ENCODE measurements around the gene ABCC12.

GRCh38 chr16:48164907-48165715 is 9.3 kb upstream of the ABCC12 start:
- TF ChIP-seq EZH2 (IDR thresholded peaks at IDR 0.05) (no peak), POLR2AphosphoS5 (IDR thresholded peaks at IDR 0.05; ENCODE audit: borderline replicate concordance, low read depth, low read length) (no peak)
